ENCODE data around the gene RAE1.

The RAE1 gene, protein sequence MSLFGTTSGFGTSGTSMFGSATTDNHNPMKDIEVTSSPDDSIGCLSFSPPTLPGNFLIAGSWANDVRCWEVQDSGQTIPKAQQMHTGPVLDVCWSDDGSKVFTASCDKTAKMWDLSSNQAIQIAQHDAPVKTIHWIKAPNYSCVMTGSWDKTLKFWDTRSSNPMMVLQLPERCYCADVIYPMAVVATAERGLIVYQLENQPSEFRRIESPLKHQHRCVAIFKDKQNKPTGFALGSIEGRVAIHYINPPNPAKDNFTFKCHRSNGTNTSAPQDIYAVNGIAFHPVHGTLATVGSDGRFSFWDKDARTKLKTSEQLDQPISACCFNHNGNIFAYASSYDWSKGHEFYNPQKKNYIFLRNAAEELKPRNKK

DNA sequence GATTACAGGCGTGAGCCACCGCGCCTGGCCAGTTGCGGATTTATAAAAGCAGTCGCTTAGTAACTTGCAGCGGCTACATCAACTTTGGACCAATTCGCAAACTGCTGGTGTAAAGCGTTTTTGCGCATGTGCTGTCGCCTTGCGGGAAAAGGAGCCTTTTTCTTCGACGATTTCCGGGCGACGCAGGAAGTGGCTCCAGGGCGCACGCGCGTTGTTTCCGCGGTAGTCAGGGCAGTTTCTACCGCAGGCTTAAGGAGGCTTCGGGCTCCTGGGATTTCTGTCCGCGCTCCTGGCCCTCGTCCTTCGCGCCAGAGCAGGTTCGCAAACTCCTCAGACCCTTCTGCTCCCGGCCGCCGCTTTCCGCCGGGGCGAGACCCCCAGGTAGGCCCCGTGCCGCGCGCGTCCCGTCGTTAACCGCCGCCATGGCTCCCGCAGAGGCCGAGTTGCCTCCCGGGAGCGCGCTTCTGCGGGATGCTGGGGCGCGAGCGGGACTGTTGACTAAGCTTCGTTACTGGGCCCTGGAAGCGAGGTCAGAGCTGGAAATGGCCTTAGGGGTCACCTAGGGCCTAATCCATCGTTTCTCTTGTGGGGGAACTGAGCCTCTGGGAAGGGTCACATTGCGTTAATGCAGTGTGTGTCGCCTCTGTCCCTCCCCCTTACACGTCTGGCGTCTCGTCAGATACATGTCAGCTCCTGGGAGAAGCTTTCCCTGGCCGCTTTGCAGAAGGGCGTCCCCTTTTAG lies at the start of gene RAE1:
Gene RAE1 (plus strand): TSS at position 214 of the 742 bp plus-strand sequence. CDS start 2,784 bp downstream, outside the sequence.
- peak; percentile 89 to 92 for DNase-seq

DNA sequence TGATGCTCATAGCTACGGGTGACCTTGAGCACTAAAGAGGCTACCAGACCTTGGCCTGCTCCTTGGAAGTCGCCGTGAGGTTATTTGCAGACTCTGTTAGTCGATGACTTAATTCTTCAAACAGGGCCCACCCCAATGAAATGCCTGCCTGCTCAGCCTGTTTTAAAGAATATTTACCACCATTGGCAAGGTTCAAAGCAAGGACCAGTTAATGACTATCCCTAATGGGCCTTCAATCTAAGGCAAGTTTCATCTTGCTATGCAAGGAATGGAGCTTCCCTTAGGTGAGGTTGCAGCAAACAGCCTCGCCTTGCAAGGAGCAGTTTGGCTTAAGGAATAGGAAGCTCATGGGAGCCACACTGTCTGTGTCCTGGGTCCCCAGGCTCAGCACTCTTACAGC lies 44.3 kb upstream of the RAE1 start:
- no peak for DNase-seq

DNA sequence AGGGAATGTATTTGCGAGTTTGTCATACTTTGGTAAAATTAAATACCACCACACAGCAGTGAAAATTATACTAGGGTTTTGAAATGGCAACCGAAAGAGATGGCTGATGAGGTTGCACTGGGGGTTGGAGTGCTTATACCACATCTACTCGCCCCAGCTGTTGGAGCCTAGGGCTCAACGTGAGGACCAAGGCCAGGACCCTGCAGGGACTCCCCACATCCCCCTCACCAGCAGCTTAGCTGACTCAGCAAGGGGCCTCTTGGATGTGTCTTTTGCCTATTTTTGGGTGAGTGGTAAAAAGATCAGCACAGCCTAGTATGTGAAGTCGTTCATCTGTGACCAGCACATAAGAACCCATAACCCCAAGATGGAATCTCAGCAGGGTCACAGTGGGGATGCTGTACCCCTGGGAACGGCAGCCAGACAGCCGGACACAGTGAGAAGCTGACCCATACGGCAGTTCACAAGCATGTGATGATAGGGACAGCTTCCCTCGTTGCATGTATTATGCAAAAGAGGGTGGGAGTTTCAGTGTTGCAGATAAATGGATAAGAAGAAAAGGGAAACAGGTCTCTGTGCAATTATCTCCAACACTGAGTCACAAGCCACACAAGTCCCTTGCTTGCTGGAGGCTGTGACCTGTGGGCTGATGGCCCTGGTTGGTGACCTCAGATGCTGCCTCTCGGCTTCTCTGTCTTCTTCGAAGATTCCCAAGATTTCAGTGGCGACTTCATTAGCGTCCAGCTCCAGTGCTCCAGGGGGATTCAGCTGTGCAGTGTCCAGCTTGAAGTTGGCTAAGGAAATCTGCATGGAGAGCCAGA lies 42.4 kb upstream of the RAE1 start:
- no peak for DNase-seq

DNA sequence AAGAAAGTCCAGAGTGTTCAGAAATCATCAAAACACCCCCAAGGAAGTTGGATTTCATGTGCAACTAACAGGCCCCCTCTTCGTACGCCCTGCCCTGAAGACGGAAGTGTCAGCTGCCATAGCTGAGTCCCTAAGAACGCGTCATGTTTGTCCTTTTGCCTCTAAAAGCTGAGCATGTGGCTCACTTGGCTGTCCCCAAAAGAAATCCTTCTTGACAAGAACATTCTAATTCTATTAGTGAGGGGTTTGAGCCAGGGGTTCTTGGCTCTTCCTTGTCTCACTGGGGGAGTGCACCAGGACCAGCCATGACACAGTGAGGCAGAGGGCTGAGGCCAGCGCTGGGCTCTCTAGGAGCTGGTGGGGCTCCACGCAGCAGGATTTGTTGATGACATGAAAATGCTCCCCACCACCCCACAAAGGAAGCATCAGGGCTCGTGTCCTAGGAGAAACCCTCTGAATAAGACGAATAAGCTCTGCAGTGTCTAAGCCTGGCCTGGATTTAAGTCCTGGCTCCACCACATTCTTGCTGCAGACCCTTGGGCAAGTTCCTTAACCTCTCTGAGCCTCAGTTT lies 41.4 kb upstream of the RAE1 start:
- DNase-seq = no peak

DNA sequence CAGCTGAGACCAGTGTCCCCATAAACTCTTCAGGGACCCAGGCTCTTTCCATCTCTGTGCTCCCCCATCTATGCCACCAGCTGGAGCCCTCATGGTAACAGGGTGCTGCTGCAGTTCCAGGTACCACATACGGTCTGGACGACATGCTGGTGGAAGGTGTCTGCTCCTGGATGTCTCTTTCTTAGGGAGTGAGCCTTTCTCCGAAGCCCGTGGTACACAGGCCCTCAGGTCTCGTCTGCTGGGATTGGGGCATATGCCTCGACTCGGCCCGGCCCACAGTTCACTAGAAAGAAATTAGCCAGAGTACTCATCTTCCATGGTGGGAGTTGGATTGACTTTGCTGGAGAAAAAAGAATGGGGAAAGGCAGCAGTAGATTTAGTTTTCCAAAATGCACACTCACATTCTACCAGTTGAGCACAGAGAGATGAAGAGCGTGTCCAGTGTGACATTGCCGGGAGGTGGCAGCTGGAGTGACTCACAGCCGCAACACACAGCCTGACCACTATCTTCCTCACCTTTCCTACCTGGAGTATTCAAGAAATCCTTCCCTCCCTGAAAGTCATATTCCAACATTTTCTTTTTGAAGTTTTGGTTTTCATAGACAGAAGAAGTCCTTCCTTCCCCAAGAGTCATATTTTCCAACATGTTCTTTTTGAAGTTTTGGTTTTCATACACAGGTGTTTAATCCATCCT lies 40.1 kb upstream of the RAE1 start:
- DNase-seq = no peak

DNA sequence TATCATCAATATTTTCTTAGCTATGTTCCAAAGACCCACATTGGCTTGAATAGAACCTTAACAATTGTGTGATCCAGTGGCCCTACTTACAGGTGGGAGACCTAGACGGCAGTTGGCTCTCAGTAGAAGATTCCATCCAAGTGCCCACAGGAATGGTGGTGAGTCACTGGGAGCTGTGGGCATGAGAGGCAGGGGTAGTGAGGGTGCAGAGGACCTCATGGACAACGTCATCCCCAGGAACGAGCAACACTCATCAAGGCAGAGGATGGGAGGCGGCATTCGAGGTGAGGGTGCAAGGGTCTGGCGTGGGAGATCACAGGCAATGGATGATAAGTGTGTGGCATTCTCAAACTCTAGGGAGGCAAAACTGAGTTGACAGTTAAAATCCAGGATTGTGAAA lies 38.9 kb upstream of the RAE1 start:
- no peak for DNase-seq

DNA sequence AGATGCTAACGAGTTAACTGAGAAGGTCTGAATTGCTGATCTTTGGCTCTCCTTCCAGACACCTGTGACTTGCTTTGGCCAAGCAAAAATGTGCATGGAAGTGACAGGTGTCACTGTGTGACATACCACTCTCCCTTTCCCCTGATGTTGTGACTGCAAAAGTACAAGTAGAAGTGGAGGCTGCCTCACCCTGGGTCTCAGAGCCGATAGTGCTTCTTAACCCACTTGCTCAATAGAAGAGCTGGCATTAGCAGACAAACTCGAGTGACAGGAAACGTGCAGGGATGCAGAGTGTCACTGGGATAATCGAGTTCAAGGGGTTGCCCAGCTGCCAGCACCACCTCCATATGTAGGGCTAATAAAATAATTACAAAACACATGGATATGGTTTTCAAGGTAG lies 37.8 kb upstream of the RAE1 start:
- no peak for DNase-seq

DNA sequence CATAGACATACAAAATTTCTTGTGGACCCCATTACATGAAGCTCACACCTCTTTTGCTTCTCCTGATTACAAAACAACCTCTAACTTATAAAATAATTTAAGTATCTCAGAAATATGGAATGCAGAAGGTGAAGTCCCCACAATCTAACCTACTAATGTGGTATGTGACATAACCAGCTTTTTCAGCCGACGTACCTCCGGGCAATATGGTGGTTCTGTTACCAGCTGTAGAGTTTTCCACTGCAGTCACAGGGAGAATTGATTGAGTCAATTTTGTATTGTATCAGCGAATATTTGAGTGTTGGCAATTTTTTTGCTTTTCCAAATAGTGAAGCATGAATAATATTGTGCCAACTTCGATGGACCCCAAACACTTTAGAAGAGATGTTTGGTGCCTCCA lies 37.1 kb upstream of the RAE1 start:
- no peak for DNase-seq

DNA sequence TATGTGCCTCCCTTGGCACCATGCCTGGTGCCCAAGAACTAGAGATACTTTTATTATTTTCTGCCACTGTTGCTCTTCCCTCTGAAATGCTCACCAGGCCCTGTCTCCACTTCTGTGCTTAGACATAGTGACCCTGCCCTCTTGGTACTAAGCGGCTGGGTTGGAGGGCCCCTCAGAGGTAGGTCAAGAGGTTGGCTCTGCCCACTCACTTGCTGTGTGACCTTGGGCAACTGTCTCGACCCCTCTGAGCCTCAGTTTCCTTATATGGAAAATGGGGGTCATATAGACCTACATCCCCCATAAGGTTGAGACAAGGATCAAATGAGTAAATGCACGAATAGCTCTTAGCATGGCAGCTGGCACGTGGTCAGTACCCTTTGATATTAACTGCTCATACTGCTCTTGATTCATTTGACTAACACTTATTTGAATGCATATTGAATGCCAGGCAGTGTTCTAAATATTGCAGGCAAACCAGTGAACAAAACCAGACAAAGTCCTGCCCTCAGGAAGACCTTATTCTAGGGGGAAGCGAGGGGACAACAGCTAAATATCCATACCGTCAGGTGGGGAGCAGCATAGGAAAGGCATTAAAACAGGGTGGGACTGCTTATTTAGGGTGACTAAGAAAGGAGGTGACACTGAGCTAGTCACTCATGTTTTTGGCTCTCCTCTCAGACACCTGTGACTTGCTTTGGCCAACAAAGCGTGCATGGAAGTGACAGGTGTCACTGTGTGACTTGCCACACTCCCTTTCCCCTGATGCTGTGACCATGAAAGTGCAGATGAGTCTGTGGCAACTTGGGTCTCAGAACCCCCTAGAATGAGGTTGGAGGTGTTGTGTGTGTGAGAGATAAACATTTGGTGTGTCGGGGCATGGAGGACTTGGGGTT lies 35.7 kb upstream of the RAE1 start:
- no peak for DNase-seq

DNA sequence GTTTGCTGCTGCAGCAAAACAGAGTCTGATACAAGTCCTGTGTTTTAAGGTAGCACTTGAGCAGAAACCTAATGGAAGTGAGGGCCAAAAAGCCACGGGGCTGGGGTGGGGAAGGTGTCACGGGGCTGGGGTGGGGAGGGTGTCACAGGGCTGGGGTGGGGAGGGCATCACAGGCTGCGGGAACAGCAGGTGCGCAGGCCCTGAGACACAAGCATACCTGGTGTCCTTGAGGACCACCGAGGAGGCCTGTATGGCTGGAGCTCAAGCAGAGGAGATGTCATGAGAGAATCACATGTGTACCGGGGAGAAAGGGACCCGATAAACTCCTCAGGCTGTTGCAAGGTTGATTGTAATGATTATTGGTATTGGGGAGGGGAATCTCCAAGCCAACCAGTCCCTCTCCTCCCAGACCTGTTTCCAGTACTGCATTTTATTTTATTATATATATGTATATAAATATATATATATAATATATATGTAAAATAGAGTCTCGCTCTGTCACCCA lies 35.0 kb upstream of the RAE1 start:
- DNase-seq = no peak

DNA sequence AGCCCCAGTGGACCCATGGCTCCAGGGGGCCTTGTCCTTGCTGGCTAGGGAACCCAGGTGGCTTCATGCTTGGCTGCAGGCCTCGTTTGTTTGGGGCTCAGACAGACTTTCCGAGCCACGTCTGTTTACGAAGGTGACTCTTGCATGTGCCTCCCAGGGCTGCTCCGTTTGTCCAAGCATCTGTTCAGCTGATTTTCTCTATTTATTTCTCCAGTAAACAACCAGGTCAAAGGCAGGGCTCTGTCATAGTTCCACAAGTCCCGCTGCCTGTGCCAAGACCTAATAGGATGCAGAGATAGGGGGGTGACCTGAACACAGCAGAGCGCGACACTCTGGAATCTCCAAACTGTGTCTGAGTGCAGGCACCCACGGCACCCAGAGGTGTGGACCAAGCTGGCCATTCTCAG lies 34.3 kb upstream of the RAE1 start:
- DNase-seq = no peak

DNA sequence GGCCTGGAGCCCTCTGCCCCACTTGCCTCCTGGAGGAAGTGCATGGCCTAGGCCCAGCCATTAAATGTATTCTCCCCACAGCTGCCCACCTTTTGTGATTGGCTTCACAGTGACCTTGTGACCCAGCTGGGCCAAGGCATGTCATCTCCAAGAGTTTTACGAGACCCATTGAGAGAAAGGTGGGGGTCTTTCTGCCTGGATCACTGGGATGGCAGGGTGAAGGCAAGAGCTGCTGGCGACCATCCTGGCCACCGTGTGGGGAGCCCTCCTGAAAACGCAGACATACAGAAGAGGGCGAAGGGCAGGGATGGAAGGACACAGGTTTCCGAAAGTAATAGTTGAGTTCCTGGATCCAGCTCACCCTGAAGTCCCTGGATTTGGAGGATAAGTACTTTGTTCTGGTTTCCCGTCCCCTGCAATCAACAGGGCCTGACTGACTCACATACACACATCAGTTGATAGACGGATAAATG lies 33.7 kb upstream of the RAE1 start:
- no peak for DNase-seq

DNA sequence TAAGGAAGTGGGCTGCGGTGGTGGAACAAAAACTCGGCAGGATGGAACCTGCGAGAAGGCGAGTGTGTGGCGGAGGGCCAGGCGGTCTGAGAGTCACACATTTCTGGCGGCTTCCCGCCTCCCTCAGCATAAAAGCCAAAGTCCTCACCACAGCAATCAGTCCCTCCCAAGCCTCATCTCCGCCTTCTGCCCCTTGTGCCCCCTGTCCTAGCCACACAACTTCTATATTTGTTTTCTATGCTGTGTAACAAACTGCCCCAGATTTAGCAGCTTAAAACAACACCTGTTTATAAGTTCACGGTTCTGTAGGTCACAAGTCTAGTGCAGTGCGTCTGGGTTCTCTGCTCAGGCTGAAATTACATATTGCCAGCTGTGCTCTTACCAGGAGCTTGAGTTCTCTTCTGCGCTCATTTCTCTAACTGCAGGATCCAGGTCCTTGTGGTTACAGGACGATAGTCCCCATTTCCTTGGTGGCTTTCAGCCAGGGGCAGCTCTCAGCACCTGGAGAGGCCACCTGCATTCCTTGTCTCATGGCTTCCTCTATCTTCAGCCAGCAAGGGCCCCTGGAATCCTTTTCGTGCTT lies 33.2 kb upstream of the RAE1 start:
- no peak for DNase-seq

DNA sequence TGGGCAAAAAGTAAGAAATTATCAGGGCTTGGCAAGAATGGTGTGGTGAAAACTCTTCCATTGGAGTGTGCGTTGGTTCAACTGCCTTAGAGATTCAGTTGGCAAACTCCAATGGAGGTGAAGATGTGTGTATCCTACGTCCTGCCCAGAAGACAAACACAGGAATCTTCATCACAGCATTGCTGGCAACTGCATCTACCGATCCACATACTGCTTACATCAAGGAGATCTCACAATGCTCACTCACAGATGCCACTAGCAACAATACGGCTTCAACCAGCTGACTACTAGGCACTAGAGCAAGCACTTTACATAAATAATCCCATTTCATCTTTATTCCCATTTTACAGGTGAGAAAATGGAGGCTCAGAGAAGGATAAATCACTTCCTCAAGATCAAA lies 31.5 kb upstream of the RAE1 start:
- no peak for DNase-seq

DNA sequence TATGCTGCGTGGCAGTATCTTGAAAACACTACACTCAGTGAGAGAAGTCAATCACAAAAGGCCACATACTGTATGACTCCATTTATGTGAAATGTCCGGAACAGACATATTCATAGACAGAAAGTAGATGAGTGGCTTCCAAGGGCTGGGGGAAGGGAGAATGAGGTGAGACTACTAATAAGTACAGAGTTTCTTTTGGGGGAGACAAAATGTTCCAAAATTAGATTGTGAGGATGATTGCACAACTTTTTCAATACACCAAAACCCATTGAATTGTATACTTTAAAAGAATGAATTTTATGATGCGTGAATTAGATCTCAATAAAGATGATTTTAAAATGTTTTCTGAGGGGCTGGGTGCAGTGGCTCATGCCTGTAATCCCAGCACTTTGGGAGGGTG lies 30.7 kb upstream of the RAE1 start:
- DNase-seq = no peak

DNA sequence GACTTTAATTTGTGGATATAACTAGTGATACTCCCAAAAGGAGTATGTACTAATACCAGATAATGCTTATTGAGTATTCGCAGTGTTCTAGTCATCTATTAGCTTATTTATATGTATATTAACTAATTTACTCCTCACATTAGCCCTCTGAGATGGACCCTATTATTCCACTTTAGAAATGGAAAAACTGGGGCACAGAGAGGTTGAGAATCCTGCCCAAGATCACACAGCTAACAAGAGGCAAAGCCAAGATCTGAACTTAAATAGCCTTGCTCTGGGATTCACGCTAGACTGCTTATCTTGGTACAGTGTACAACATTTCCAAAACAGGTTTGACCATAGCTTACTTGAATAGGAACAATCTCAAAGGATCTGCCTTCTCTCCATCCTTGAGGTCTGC lies 29.9 kb upstream of the RAE1 start:
- no peak for DNase-seq

DNA sequence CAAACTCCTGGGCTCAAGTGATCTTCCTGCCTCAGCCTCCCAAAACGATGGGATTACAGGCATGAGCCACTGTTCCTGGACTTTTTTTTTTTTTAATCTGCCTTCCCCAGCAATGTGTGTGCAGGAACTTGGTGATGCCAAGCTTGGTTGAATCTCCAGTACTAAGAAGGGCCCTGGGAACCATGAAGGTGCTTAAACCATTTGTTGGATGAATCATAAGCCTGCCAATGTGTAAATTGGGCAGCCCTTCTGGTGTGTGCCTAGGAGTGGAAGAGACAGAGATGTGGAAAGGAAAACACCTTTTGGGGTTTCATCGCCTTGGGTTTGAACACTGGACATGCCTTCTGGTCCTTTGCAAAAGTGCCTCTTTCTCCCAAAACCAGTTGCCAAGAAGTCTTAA lies 28.6 kb upstream of the RAE1 start:
- DNase-seq = no peak

DNA sequence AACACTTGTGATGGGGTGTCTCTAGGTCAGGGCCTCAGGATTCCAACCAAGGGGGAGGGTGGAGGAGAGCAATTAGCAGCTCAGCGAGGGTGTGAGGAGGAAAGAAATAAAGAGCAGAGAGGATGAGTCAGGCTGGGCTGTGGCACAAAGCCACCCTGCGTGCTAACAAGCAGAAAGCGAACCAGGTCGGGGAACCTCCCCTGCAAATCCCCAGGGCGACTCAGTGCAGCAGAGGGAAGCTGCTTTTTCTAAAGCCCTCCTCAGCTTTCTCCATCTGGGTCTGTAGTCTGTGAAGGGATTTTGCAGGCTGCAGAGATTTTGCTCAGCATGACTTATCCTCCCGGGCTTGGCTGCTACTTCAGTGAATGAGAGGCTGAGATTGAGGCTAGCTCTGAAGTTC lies 28.0 kb upstream of the RAE1 start:
- no peak for DNase-seq

DNA sequence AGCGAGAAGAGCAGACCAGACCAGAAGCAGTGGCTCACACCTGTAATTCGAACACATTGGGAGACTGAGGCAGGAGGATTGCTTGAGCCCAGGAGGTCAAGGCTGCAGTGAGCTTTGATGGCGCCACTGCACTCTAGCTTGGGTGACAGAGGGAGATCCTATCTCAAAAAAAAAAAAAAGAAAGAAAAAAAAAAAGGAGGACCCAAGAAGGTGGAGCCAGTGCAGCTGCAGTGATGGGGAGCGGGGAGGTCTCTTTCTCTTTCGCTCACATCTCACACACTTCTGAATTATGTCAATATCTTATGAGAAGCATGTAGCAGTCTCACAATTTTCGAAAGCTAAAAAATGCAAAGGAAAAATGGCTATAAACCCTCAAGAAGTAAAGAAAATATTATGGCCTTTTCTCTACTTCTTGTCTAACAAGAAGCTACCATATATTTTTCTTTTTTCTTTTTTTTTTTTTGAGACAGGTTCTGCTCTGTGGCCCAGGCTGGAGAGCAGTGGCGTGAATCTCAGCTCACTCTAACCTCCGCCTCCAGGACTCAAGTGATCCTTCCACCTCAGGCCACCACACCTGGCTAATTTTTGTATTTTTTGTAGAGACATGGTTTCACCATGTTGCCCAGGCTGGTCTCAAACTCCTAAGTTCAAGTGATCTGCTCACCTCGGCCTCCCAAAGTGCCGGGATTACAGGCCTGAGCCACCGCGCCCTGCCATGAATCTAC lies 25.3 kb upstream of the RAE1 start:
- DNase-seq = no peak
